Measurements from ENCODE around the gene VARS1. TPM values are rescaled to one million over a fixed set of nuclear protein-coding genes. Genes with fewer than 3 reads are reported as not detected.
A peak's percentile ranks its signal among the peaks of the same experiment; 100 is the strongest.

Gene VARS1
- total and polyA plus RNA-seq, 2 experiments from 2014 or later, result 71.2 to 137 TPM

- no peak for DNase-seq (ENCODE audit: low spot score)
- H3K36me3 ChIP-seq (ENCODE audit: insufficient read depth), result peaks cover 50% of the 10 kb centered on the region
- H3K4me2 ChIP-seq, result peak overlapping the region; percentile 99
- ATAC-seq, result no peak
- peak overlapping the region; percentile 83 for H3K27ac ChIP-seq (ENCODE audit: low read depth)
- no peaks in the 10 kb centered on the region for H3K27me3 ChIP-seq (ENCODE audit: insufficient read depth)
- TF ChIP-seq CTCF (conservative IDR thresholded peaks at IDR 0.05; ENCODE audit: low read depth in 2 of 2) (no peak), POLR2AphosphoS5 (IDR thresholded peaks at IDR 0.05; ENCODE audit: low read depth) (0 out of 2 replicates have a peak, but pooled peaks have one; percentile 42), NANOG (IDR thresholded peaks at IDR 0.05; ENCODE audit: borderline replicate concordance) (no peak), EZH2 (IDR thresholded peaks at IDR 0.05; ENCODE audit: low read depth, unreplicated experiment) (no peak), EZH2phosphoT487 (IDR thresholded peaks at IDR 0.05; ENCODE audit: unreplicated experiment) (no peak), REST (IDR thresholded peaks at IDR 0.05; ENCODE audit: unreplicated experiment) (no peak)
- H3K4me3 ChIP-seq, result peak overlapping the region; percentile 84
- peaks cover 26% of the 10 kb centered on the region for H3K4me1 Mint-ChIP-seq
- peaks cover 40% of the 10 kb centered on the region for H4K20me1 ChIP-seq (replicated peaks; ENCODE audit: insufficient read depth)
- H3K4me1 ChIP-seq (ENCODE audit: insufficient read depth), result peaks cover 22% of the 10 kb centered on the region
- H3K9me3 Mint-ChIP-seq, result peaks cover 7% of the 10 kb centered on the region; the same call in 1 of the 3 replicates
- H3K27me3 Mint-ChIP-seq (ENCODE audit: insufficient read depth, low read depth, poor library complexity), result peaks cover 22% of the 10 kb centered on the region
- H3K27ac Mint-ChIP-seq, result peak overlapping the region; percentile 98
- peaks cover 65% of the 10 kb centered on the region for H3K36me3 Mint-ChIP-seq (ENCODE audit: low read depth)
- H3K79me2 ChIP-seq (replicated peaks; ENCODE audit: insufficient read depth), result peaks cover 52% of the 10 kb centered on the region
- no peaks in the 10 kb centered on the region for H3K9me2 ChIP-seq (ENCODE audit: insufficient read depth)
- peak overlapping the region; percentile 97 for H3K4me3 Mint-ChIP-seq
- H2AFZ ChIP-seq, result no peak overlapping the region
- H3F3A ChIP-seq (replicated peaks; ENCODE audit: low read depth), result peaks cover 66% of the 10 kb centered on the region
Observed at GRCh38 chr6:31836047-31836473, 40.5 kb upstream of the VARS1 start.

GRCh38 chr6:31834367-31835250, 39.1 kb upstream of the VARS1 start:
- ATAC-seq (peak; percentile 85), DNase-seq (ENCODE audit: low spot score) (peak; percentile 94)
- no peaks in the 10 kb centered on the region for H3K9me2 ChIP-seq (ENCODE audit: insufficient read depth)
- Mint-ChIP-seq H3K27me3 (ENCODE audit: insufficient read depth, low read depth, poor library complexity) (peaks cover 31% of the 10 kb centered on the region), H3K27ac (peak overlapping the region; percentile 99), H3K4me3 (peak overlapping the region; percentile 97), H3K4me1 (peaks cover 32% of the 10 kb centered on the region), H3K9me3 (peaks cover 10% of the 10 kb centered on the region; the same call in 2 of the 3 replicates), H3K36me3 (ENCODE audit: low read depth) (peaks cover 53% of the 10 kb centered on the region)
- peak overlapping the region; percentile 99 for H3K4me2 ChIP-seq
- peak overlapping the region; percentile 30; the same call in 1 of the 2 replicates for H2AFZ ChIP-seq
- H3F3A ChIP-seq (replicated peaks; ENCODE audit: low read depth), result peaks cover 54% of the 10 kb centered on the region
- peak overlapping the region; percentile 84 for H3K4me3 ChIP-seq
- H3K27me3 ChIP-seq (ENCODE audit: insufficient read depth), result no peaks in the 10 kb centered on the region
- peak overlapping the region; percentile 83 for H3K27ac ChIP-seq (ENCODE audit: low read depth)
- peaks cover 67% of the 10 kb centered on the region for H3K79me2 ChIP-seq (replicated peaks; ENCODE audit: insufficient read depth)
- H4K20me1 ChIP-seq (replicated peaks; ENCODE audit: insufficient read depth), result peaks cover 40% of the 10 kb centered on the region
- peaks cover 39% of the 10 kb centered on the region for H3K36me3 ChIP-seq (ENCODE audit: insufficient read depth)
- peaks cover 28% of the 10 kb centered on the region for H3K4me1 ChIP-seq (ENCODE audit: insufficient read depth)
- TF ChIP-seq NANOG (IDR thresholded peaks at IDR 0.05; ENCODE audit: borderline replicate concordance), result no peak
- TF ChIP-seq EZH2 (IDR thresholded peaks at IDR 0.05; ENCODE audit: low read depth, unreplicated experiment), result no peak
- peak; percentile 65; the same call in 1 of the 2 replicates for TF ChIP-seq ETS1 (IDR thresholded peaks at IDR 0.05)
- peak; percentile 96 for TF ChIP-seq POLR2AphosphoS5 (IDR thresholded peaks at IDR 0.05; ENCODE audit: low read depth)
- no peak for TF ChIP-seq JUNB (IDR thresholded peaks at IDR 0.05; ENCODE audit: unreplicated experiment)
- TF ChIP-seq ZNF331 (CRISPR knock-in tag; IDR thresholded peaks at IDR 0.05; ENCODE audit: low read depth), result no peak
- TF ChIP-seq CREB1 (CRISPR knock-in tag; IDR thresholded peaks at IDR 0.05; ENCODE audit: low read depth), result peak; percentile 38; the same call in 1 of the 2 replicates
- no peak for TF ChIP-seq CTCF (conservative IDR thresholded peaks at IDR 0.05; ENCODE audit: low read depth in 2 of 2)

All from GM23338 (cell line).